ENCODE results near the gene SLC4A1.

SLC4A1 gene

DNA sequence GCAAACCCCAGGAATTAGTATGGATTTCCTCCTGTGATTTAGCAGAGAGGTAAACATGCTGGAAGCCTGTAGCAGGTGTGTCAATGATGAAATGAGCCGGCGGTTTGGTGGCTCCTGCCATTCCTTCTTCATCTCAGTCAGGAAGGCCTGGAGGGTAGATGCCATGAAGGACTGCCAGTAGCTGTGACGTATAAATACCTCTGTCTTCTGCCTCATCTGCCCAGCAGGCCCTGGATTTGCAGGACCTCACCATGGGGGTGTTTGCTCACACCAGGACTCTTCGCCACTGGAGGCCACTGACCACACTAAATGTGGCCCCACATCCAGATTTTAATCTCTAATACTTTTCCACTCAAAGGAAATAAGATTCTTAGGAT is 16.1 kb upstream of the SLC4A1 start:
- DNase-seq, result no peak

DNA sequence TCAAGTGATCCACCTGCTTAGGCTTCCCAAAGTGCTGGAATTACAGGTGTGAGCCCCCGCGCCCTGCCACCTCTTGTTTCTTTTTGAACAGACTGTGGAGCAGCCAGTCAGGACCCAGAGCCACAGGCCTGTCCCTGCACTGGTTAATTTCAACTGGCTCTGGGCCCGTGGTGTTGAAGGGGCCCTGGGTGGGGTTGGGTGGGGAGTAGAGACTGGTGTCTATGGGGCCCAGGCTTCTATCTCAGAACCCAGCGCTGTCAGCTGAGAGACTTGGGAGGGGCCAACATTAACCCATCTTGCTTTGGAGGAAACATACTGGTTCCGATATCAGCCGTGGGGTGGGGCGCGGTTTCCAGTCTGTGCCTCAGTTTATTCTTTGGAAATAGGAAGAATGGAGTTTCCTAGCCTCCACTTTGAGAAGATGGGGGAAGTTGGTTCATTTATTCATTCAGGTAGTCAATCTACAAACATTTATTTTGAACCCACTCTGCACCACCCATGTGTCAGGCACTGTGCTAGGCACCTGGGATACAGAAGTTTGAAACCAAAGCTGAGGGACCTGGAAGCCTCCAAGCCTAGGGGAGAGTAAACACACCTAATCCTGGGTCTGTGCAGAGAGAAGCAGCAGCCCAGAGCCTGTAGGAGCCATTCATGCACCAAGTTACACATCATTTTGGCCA is 15.5 kb upstream of the SLC4A1 start:
- no peak for DNase-seq

DNA sequence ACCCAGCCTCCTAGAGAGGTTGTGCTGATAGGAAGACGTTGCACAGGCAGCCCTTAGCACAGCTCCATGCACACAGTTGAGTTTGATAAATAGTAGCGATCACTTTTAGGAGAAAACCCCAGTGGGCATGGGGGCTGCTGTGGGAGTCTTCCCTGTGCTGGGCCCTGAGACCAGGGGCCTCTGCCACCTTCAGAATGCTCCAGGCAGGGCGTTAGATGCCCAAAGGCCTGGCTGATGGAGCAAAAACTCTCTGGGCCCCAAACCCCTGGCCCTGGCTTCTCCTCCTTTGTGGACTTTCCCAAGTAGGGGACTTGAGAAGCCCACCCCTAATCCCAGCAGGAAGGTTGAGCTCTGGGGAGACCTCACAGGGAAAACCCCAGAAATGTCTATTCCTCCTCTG is 14.3 kb upstream of the SLC4A1 start:
- no peak for DNase-seq

- DNase-seq, result no peak
Measured at GRCh38 chr17:44281570-44281969, 13.6 kb upstream of the SLC4A1 start.

DNA sequence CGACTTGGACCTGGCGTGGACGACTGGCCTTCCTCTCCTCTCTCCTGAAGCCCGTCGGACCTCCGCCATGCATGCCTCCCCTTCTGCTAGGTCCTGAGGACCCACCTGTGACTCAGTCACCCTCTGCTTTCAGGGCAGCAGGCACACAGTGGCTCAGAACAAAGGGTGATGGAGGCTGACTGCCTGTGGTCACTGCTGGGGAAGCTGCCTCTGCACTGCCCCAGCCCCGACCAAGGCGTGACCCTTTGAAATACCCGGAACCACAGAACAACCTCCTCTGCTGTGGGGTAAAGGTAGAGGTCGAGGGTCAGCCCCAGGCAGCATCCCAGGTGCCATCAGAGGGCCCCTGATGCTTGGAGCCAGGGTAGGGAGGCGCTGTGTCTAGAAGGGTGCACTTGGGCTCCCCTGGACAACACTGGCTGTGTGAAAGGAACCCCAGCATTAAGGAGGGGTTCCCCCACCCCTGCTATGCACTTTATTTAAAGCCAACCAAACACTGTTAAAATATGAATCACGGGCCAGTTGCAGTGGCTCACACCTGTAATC is 12.5 kb upstream of the SLC4A1 start:
- no peak for DNase-seq

- peak in 36 of 51 donors; percentile 3 to 51 (median 20) for DNase-seq
Measured at GRCh38 chr17:44279666-44280391, 11.9 kb upstream of the SLC4A1 start.

GRCh38 chr17:44279346-44279665 is 11.4 kb upstream of the SLC4A1 start:
- DNase-seq, result no peak

DNA sequence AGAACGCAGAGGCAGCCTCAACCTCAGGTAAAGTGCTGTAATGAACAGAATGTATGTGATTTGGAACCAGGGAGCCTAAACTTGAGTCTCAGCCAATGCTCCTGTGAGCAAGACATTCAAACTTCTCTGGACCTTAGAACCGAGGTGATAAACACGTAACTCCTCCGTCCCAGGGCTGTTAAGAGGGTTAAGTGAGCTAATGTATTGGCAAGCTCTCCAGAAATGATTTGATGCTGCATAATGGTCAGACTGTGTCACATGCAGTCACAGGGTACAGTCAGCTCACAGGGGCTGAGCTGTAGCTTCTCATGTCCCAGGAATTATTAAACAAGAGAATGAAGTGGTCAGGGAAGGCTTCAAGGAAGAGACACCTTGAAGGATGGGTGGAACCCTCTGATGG is 10.0 kb upstream of the SLC4A1 start:
- DNase-seq, result no peak

- DNase-seq, result no peak
Measured at GRCh38 chr17:44273607-44274006, 5.7 kb upstream of the SLC4A1 start.

DNA sequence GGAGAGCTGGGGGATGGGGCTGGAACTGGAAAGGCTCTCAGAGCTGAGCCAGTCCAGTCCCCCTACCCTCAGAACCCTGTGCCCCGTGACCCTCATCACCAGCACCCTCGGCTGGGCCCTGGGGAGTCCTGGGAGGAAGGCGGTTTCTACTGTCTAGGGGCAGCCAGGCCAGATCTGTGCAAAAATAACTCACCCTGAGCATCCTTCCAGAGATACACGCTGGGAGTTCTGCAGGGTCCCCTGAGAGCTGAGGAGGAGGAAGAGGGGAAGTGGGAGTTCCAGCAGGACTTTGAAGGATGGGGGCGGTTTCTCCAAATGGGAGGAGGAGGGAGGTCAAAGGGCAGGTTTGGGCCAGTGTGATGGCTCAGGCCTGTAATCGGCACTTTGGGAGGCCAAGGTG is 5.0 kb upstream of the SLC4A1 start:
- DNase-seq, result no peak

GRCh38 chr17:44272321-44272951 is 4.5 kb upstream of the SLC4A1 start:
- no peak for DNase-seq

GRCh38 chr17:44269535-44270240 is 1.8 kb upstream of the SLC4A1 start:
- DNase-seq, result no peak

DNA sequence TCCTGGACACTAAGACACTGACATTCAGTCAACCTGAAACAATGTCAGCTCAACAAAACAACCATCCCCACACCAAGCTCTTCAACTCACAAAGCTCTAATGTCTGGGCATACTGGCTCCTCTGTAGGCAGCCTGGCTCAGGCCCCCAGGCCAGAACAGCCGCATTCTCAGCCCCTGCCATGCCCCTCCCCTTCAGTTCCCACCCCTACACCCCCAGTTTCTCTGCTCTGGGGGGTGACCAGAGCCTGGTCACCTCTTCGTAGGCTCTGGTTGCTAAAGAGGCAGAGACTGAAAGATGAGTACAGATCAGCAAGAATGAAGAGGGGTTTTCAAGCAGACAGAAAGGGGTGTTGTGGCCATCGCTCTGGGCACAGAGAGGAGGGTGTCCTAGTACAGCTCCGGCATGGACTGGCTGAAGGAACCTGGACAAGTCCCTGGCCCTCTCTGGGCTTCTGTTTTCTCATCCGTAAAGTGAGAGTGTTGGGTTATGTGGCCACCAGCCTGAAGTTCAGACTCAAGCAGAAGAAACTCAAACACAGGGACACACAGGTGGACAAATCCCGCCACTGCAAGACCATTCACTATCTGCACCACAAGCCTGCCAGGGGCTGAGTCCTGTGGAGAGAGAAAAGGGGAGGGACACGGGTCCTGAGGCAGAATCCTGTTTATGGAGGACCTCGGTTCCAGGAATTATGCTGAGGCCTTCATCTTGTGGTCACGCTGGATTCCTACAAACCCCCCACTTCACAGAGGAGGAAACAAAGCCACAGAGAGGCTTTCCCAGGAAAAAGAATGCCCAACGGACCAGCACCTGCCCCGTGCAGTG is 987 bp upstream of the SLC4A1 start:
- DNase-seq, result no peak

- no peak for DNase-seq
Measured at GRCh38 chr17:44267165-44267455, 825 bp downstream of the SLC4A1 start.

DNA sequence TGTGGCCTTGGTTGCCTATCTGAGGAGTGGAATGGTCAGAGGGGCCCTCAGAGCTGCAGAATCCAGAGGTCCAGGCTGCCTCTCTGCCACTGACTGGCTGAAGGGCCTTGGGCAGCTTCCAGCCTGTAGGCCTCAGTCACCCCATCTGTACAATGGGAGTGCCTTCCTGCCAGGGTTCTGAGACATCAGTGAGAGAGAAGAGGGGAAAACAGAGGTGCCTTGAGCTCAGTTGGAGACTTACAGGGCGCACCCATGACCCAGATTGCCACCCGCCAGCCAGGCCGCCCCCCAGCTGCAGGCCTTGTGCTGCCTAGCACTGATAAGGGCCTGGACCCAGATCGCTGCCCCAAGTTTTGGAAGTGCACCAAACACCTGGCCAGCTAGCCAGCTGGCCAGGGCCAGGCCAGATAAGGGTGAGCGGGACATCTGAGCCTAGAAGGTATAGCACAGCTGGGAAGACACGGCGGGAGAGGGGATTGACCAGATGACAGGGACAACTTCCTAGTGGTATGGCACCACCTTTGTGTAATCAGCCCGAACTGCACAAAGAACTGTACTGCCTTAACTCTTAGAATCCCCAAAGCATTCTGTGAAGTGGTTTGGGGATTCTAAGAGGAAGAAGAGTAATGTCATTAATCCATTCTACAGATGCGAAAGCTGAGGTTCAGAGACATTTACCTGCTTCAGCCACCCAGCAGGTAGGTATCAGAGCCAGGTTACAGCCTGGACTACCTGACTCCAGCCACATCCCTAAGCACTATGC is 1.4 kb downstream of the SLC4A1 start:
- no peak for DNase-seq

DNA sequence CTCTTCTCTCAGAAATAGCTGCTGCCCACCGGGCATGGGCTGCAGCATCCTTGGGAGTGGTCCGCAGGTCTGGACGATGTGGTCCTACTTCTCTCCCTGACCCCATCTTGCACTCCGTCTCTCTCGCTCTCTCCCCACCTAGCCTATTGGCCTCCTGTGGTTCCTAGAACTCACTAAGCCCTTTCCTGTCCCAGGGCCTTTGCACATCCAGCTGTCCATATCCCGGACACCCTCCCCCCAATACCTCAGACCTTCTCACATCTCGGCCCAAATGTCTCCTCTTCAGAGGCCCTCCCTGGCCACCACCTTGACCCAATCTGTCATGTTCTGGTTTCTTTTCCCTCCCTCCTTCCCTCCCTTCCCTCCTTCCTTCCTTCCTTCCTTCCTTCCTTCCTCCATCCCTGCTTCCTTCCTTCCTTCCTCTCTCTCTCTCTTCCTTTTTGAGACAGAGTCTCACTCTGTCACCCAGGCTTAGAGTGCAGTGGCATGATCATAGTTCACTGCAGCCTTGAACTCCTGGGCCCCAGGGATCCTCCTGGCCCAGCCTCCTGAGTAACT is 4.5 kb downstream of the SLC4A1 start:
- no peak for DNase-seq

- DNase-seq, result no peak
Measured at GRCh38 chr17:44262654-44263225, 5.2 kb downstream of the SLC4A1 start.

DNA sequence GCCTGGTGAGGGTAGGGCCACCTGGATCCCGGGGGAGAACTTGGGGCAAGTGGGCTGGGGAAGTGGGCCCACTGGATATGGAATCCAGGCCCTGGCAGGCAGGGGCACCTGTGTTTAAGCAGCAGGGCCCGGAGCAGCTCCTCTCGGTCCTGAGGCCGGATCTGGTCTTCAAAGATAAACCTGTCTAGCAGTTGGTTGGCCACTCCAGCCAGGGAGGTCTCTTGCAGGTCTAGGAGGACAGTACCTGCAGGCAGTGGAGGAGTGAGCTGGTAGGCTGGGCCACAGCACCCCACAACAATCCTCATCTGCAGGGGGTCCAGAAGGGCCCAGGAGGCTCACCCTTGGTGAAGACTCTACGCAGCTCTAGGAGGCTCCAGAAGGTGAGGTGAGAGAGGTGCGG is 7.6 kb downstream of the SLC4A1 start:
- no peak for DNase-seq

- DNase-seq, result no peak
Measured at GRCh38 chr17:44258811-44259351, 9.1 kb downstream of the SLC4A1 start.
